Measurements from ENCODE around the gene MEX3D. TPM values are rescaled to one million over a fixed set of nuclear protein-coding genes. Genes with fewer than 3 reads are reported as not detected.

The MEX3D gene
- total and polyA plus RNA-seq, 12 donors, result 1.8 to 9.4 (median 7.6) TPM

DNA sequence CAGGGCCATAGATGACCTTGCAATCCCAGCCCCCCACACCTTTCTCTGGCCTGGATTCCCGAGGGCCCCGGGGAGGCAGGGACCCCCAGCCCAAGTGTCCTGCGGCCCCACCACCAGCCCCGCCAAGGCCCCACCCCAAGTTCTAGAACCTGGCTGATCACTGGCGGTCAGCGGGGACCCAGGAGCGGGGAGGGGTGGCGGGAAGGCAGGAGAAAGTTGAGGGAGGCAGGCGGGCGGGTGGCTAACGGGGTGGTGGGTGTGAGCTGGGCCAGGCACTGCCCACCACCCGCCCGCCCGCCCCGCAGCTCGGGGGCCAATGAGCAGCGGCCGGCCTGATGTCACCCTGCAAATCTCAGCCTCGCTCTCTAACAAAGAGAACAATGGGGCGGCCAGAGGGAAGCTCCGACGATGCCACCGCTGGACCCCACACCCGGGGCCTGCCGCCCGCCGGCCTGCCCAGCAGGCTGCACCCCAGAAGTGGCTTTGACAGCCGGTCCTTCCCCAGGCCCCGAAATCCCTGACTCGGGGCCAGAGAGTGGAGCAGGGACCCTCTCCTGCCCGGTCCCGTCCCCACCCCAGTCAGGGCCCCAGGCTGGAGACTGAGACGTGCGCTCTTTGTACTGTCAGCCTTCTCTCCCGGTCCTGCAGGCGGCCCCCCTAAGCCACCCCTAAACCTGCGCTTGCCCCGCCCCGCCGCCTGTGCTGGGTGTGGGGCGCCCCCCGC, 1.6 kb downstream of the MEX3D start:
- Histone ChIP-seq H3K27ac (peak overlapping the region; percentile 58 to 91 (median 82)), H3K4me1 (peaks cover 3 to 19% (median 12%) of the 10 kb centered on the region in 9 donors), H3K36me3 (no peaks in the 10 kb centered on the region), H3K27me3 (peaks cover 0 to 10% (median 0%) of the 10 kb centered on the region in 7 donors), H3K9me3 (no peaks in the 10 kb centered on the region), H3K4me3 (peak overlapping the region; percentile 27 to 86 (median 70))
- TF ChIP-seq, protein P1, sequence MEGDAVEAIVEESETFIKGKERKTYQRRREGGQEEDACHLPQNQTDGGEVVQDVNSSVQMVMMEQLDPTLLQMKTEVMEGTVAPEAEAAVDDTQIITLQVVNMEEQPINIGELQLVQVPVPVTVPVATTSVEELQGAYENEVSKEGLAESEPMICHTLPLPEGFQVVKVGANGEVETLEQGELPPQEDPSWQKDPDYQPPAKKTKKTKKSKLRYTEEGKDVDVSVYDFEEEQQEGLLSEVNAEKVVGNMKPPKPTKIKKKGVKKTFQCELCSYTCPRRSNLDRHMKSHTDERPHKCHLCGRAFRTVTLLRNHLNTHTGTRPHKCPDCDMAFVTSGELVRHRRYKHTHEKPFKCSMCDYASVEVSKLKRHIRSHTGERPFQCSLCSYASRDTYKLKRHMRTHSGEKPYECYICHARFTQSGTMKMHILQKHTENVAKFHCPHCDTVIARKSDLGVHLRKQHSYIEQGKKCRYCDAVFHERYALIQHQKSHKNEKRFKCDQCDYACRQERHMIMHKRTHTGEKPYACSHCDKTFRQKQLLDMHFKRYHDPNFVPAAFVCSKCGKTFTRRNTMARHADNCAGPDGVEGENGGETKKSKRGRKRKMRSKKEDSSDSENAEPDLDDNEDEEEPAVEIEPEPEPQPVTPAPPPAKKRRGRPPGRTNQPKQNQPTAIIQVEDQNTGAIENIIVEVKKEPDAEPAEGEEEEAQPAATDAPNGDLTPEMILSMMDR (IDR thresholded peaks at IDR 0.05), result no peak
- intact Hi-C loops (cut with DNase I), result no loop called here
- WGBS, 2 donors, result 4 to 5% methylated on average over 40 to 42 of the region's 42 CpGs
- ATAC-seq (peak; percentile 71 to 92 (median 88)), DNase-seq (peak; percentile 54 to 74)

DNA sequence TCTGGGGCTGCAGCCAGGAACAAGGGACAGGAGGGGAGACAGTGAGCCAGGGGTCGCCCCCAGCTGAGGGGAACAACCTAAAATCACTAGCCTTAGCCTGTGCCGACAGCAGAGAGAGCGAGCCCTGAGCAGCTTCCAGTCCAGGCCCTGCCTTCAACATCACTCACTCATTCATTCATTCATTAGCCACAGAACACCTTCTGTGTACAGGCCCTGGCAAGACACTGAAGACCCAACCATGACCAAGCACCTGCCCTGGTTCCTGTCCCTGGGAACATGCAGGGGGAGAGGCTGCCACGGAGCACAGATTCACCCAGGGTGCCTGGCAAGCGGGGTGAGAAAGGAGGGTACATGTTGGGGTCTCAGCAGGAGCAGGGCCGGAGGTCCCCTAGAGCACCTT, 4.9 kb downstream of the MEX3D start:
- no peak for ATAC-seq
- intact Hi-C loops (cut with DNase I), result no loop called here
- H3K9me3 ChIP-seq, result no peaks in the 10 kb centered on the region
- TF ChIP-seq, protein P1 (IDR thresholded peaks at IDR 0.05), result no peak
- peaks cover 0 to 10% (median 0%) of the 10 kb centered on the region in 7 donors for H3K27me3 ChIP-seq
- no peak for DNase-seq
- H3K27ac ChIP-seq, result no peak overlapping the region
- peaks cover 0 to 27% (median 6%) of the 10 kb centered on the region in 9 donors for H3K4me1 ChIP-seq
- H3K36me3 ChIP-seq, result no peaks in the 10 kb centered on the region
- WGBS, 2 donors, result 92 to 93% methylated on average over 6 of the region's 6 CpGs
- H3K4me3 ChIP-seq, result no peak overlapping the region

- DNase-seq (no peak), ATAC-seq (no peak)
- Histone ChIP-seq H3K27me3 (no peaks in the 10 kb centered on the region), H3K36me3 (peaks cover 0 to 6% (median 0%) of the 10 kb centered on the region in 9 donors), H3K4me1 (peaks cover 0 to 22% (median 6%) of the 10 kb centered on the region in 9 donors), H3K4me3 (no peak overlapping the region), H3K27ac (no peak overlapping the region), H3K9me3 (no peaks in the 10 kb centered on the region)
- 87 to 90% methylated on average over 17 of the region's 17 CpGs for WGBS, 2 donors
- TF ChIP-seq, protein P1 (IDR thresholded peaks at IDR 0.05), result no peak
- intact Hi-C loops (cut with DNase I), result no loop called here
Measured at GRCh38 chr19:1561236-1561842, 6.8 kb downstream of the MEX3D start.

GRCh38 chr19:1560286-1560882, 7.7 kb downstream of the MEX3D start:
- Histone ChIP-seq H3K9me3 (no peaks in the 10 kb centered on the region), H3K36me3 (peaks cover 0 to 10% (median 0%) of the 10 kb centered on the region in 9 donors), H3K4me1 (peaks cover 0 to 14% (median 0%) of the 10 kb centered on the region in 9 donors), H3K4me3 (no peak overlapping the region), H3K27ac (no peak overlapping the region), H3K27me3 (no peaks in the 10 kb centered on the region)
- no peak for ATAC-seq
- 64 to 65% methylated on average over 23 to 25 of the region's 25 CpGs for WGBS, 2 donors
- TF ChIP-seq, protein P1 (IDR thresholded peaks at IDR 0.05), result no peak
- intact Hi-C loops (cut with DNase I), result no loop called here
- no peak for DNase-seq

All from heart right ventricle (tissue), 16 donors.